RWPE2 (cell line): Measurements from ENCODE around the gene CNTNAP2.
A peak's percentile ranks its signal among the peaks of the same experiment; 100 is the strongest.

ENCODE experiments used
- ATAC-seq: fragments of 200-7000 bp; cut with Tn5 transposase; 3 replicates; pipeline ENCODE4 v1.9.1; 2021; ENCODE audit warnings: low read depth
- DNase-seq: peaks from one replicate; pipeline ENCODE4 v3.0.0-alpha.2; 2020; ENCODE audit warnings: low spot score
- H3K27ac ChIP-seq: fragments of 450-650 bp; 2 replicates; pipeline ENCODE4 v1.5.1; 2017; ENCODE audit warnings: mild to moderate bottlenecking; ENCODE audit not compliant: poor library complexity, severe bottlenecking
- H3K27me3 ChIP-seq: fragments of 250-450 bp; sonication (Bioruptor Pico); 2 replicates; pipeline ENCODE4 v1.5.1; 2021; ENCODE audit warnings: mild to moderate bottlenecking, moderate library complexity; ENCODE audit not compliant: insufficient read depth, poor library complexity, severe bottlenecking
- H3K36me3 ChIP-seq: fragments of 250-450 bp; sonication (Bioruptor Pico); 2 replicates; pipeline ENCODE4 v1.5.1; 2020; ENCODE audit warnings: low read depth, mild to moderate bottlenecking, moderate library complexity
- H3K4me1 ChIP-seq: fragments of 250-450 bp; sonication (Bioruptor Pico); 2 replicates; pipeline ENCODE4 v1.5.1; 2021; ENCODE audit warnings: mild to moderate bottlenecking, moderate library complexity; ENCODE audit not compliant: insufficient read depth, poor library complexity, severe bottlenecking
- H3K4me3 ChIP-seq: fragments of 250-450 bp; sonication (Bioruptor Pico); 2 replicates; pipeline ENCODE4 v1.5.1; 2021; ENCODE audit warnings: mild to moderate bottlenecking, moderate library complexity; ENCODE audit not compliant: severe bottlenecking
- H3K9me3 ChIP-seq: fragments of 250-450 bp; sonication (Bioruptor Pico); 2 replicates; pipeline ENCODE4 v1.5.1; 2021; ENCODE audit warnings: mild to moderate bottlenecking, moderate library complexity; ENCODE audit not compliant: severe bottlenecking
- CTCF ChIP-seq: fragments of 450-650 bp; IDR thresholded peaks from one replicate; pipeline ENCODE4 v1.5.1; 2017; ENCODE audit warnings: mild to moderate bottlenecking, moderate library complexity; ENCODE audit not compliant: poor library complexity, severe bottlenecking

CNTNAP2 gene

GRCh38 chr7:147547252-147547897, 1430.8 kb downstream of the CNTNAP2 start:
- TF ChIP-seq CTCF = peak; percentile 54
- DNase-seq = no peak
- ATAC-seq = peak; percentile 40; the same call in 1 of the 3 replicates

GRCh38 chr7:147556317-147556716, 1439.7 kb downstream of the CNTNAP2 start:
- no peak for TF ChIP-seq CTCF
- DNase-seq (no peak), ATAC-seq (no peak)
- Histone ChIP-seq H3K4me3 (no peak overlapping the region), H3K27ac (no peak overlapping the region), H3K9me3 (no peaks in the 10 kb centered on the region), H3K4me1 (no peaks in the 10 kb centered on the region), H3K27me3 (no peaks in the 10 kb centered on the region), H3K36me3 (no peaks in the 10 kb centered on the region)

More at GRCh38 chr7:147547252-147547897, 1430.8 kb downstream of the CNTNAP2 start:
- Histone ChIP-seq H3K4me1 (no peaks in the 10 kb centered on the region), H3K36me3 (no peaks in the 10 kb centered on the region), H3K27me3 (no peaks in the 10 kb centered on the region), H3K27ac (no peak overlapping the region), H3K4me3 (no peak overlapping the region), H3K9me3 (no peaks in the 10 kb centered on the region)

GRCh38 chr7:147563669-147564068, 1447.1 kb downstream of the CNTNAP2 start:
- no peak for DNase-seq

GRCh38 chr7:147564786-147565476, 1448.3 kb downstream of the CNTNAP2 start:
- no peaks in the 10 kb centered on the region for H3K27me3 ChIP-seq
- no peak overlapping the region for H3K27ac ChIP-seq
- no peak overlapping the region for H3K4me3 ChIP-seq
- DNase-seq = no peak
- ATAC-seq = no peak
- H3K9me3 ChIP-seq = no peaks in the 10 kb centered on the region
- TF ChIP-seq CTCF = no peak
- H3K4me1 ChIP-seq = peaks cover 2% of the 10 kb centered on the region
- no peaks in the 10 kb centered on the region for H3K36me3 ChIP-seq

More at GRCh38 chr7:147563669-147564068, 1447.1 kb downstream of the CNTNAP2 start:
- no peak for ATAC-seq
- Histone ChIP-seq H3K27me3 (no peaks in the 10 kb centered on the region), H3K4me1 (no peaks in the 10 kb centered on the region), H3K36me3 (no peaks in the 10 kb centered on the region), H3K9me3 (no peaks in the 10 kb centered on the region), H3K4me3 (no peak overlapping the region), H3K27ac (no peak overlapping the region)
- TF ChIP-seq CTCF = no peak

- no peak for TF ChIP-seq CTCF
- no peak overlapping the region for H3K4me3 ChIP-seq
- no peaks in the 10 kb centered on the region for H3K36me3 ChIP-seq
- ATAC-seq (no peak), DNase-seq (no peak)
- H3K9me3 ChIP-seq = no peaks in the 10 kb centered on the region
- no peak overlapping the region for H3K27ac ChIP-seq
- no peaks in the 10 kb centered on the region for H3K27me3 ChIP-seq
- peaks cover 13% of the 10 kb centered on the region for H3K4me1 ChIP-seq
Observed at GRCh38 chr7:147567043-147567442, 1450.4 kb downstream of the CNTNAP2 start.
